Gastrocnemius medialis (tissue), 4 donors: ENCODE measurements around the gene MFAP3.

Source experiments
- POLR2A ChIP-seq, 2 donors: fragments of 450-650 bp; IDR thresholded peaks; one replicate each; pipeline ENCODE4 v1.6.1; 2017; ENCODE audit warnings: antibody characterized with exemption in 2 of 2, mild to moderate bottlenecking in 2 of 2, moderate library complexity in 2 of 2
- TF ChIP-seq, protein P1 (sequence below), 5 experiments: fragments of 450-650 bp in 3 of 5; fragments of 200-600 bp in 2 of 5; sonication (generic) in 2 of 5; IDR thresholded peaks in 4 of 5; conservative IDR thresholded peaks in 1 of 5; 1 replicate in 4 of 5; 2 replicates in 1 of 5; pipeline ENCODE4 v1.5.1; 2016 to 2019; ENCODE audit warnings: antibody characterized with exemption in 5 of 5, mild to moderate bottlenecking in 3 of 5, moderate library complexity in 3 of 5

GRCh38 chr5:154095904-154096303 lies 57.1 kb downstream of the MFAP3 start:
- no peak for TF ChIP-seq POLR2A (IDR thresholded peaks at IDR 0.05)
- TF ChIP-seq, protein P1, sequence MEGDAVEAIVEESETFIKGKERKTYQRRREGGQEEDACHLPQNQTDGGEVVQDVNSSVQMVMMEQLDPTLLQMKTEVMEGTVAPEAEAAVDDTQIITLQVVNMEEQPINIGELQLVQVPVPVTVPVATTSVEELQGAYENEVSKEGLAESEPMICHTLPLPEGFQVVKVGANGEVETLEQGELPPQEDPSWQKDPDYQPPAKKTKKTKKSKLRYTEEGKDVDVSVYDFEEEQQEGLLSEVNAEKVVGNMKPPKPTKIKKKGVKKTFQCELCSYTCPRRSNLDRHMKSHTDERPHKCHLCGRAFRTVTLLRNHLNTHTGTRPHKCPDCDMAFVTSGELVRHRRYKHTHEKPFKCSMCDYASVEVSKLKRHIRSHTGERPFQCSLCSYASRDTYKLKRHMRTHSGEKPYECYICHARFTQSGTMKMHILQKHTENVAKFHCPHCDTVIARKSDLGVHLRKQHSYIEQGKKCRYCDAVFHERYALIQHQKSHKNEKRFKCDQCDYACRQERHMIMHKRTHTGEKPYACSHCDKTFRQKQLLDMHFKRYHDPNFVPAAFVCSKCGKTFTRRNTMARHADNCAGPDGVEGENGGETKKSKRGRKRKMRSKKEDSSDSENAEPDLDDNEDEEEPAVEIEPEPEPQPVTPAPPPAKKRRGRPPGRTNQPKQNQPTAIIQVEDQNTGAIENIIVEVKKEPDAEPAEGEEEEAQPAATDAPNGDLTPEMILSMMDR (IDR thresholded peaks at IDR 0.05 in 4 of 5, conservative IDR thresholded peaks at IDR 0.05 in 1 of 5): no peak
